ENCODE measurements around the gene CLIP1. TPM values are rescaled to one million over a fixed set of nuclear protein-coding genes. Genes with fewer than 3 reads are reported as not detected.
A peak's percentile ranks its signal among the peaks of the same experiment; 100 is the strongest.

The CLIP1 gene
- total and polyA plus RNA-seq, 2 of the 13 experiments (the other 11 are each of a cell fraction or from before 2014, with no cell fraction given), result 28.9 to 43.7 TPM

GRCh38 chr12:122266230-122266901 lies 156.1 kb downstream of the CLIP1 start, which contains the start of gene VPS33A (continued):
- no peak for TF ChIP-seq TOE1 (CRISPR knock-in tag; IDR thresholded peaks at IDR 0.05)
- TF ChIP-seq ARHGAP35 (CRISPR knock-in tag; IDR thresholded peaks at IDR 0.05; ENCODE audit: borderline replicate concordance), result peak; percentile 39; the same call in 1 of the 2 replicates
- TF ChIP-seq TEAD2 (CRISPR knock-in tag; IDR thresholded peaks at IDR 0.05), result no peak
- no peak for TF ChIP-seq MAZ (IDR thresholded peaks at IDR 0.05; ENCODE audit: borderline replicate concordance, low read depth, low read length)
- peak; percentile 80; the same call in 1 of the 2 replicates for TF ChIP-seq MAZ (CRISPR knock-in tag; IDR thresholded peaks at IDR 0.05; ENCODE audit: low read depth)
- TF ChIP-seq ZNF230 (CRISPR knock-in tag; IDR thresholded peaks at IDR 0.05), result peak; percentile 75; the same call in 1 of the 2 replicates
- TF ChIP-seq, protein P1, sequence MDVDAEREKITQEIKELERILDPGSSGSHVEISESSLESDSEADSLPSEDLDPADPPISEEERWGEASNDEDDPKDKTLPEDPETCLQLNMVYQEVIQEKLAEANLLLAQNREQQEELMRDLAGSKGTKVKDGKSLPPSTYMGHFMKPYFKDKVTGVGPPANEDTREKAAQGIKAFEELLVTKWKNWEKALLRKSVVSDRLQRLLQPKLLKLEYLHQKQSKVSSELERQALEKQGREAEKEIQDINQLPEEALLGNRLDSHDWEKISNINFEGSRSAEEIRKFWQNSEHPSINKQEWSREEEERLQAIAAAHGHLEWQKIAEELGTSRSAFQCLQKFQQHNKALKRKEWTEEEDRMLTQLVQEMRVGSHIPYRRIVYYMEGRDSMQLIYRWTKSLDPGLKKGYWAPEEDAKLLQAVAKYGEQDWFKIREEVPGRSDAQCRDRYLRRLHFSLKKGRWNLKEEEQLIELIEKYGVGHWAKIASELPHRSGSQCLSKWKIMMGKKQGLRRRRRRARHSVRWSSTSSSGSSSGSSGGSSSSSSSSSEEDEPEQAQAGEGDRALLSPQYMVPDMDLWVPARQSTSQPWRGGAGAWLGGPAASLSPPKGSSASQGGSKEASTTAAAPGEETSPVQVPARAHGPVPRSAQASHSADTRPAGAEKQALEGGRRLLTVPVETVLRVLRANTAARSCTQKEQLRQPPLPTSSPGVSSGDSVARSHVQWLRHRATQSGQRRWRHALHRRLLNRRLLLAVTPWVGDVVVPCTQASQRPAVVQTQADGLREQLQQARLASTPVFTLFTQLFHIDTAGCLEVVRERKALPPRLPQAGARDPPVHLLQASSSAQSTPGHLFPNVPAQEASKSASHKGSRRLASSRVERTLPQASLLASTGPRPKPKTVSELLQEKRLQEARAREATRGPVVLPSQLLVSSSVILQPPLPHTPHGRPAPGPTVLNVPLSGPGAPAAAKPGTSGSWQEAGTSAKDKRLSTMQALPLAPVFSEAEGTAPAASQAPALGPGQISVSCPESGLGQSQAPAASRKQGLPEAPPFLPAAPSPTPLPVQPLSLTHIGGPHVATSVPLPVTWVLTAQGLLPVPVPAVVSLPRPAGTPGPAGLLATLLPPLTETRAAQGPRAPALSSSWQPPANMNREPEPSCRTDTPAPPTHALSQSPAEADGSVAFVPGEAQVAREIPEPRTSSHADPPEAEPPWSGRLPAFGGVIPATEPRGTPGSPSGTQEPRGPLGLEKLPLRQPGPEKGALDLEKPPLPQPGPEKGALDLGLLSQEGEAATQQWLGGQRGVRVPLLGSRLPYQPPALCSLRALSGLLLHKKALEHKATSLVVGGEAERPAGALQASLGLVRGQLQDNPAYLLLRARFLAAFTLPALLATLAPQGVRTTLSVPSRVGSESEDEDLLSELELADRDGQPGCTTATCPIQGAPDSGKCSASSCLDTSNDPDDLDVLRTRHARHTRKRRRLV (CRISPR knock-in tag; IDR thresholded peaks at IDR 0.05), result no peak
- peak; percentile 95 to 97 for TF ChIP-seq POLR2A (IDR thresholded peaks at IDR 0.05; ENCODE audit: insufficient read depth in 1 of 2, low read depth in 2 of 2, low read length in 2 of 2)
- TF ChIP-seq MTF1 (CRISPR knock-in tag; IDR thresholded peaks at IDR 0.05), result no peak
- peak; percentile 73; the same call in 1 of the 2 replicates for TF ChIP-seq TFDP1 (CRISPR knock-in tag; IDR thresholded peaks at IDR 0.05; ENCODE audit: borderline replicate concordance)
- no peak for TF ChIP-seq NR3C1 (CRISPR knock-in tag; IDR thresholded peaks at IDR 0.05)
- no peak for TF ChIP-seq RELA (CRISPR knock-in tag; IDR thresholded peaks at IDR 0.05)
- TF ChIP-seq ZNF441 (CRISPR knock-in tag; IDR thresholded peaks at IDR 0.05; ENCODE audit: borderline replicate concordance), result no peak; the same call in 1 of the 2 replicates
- TF ChIP-seq, protein P2, sequence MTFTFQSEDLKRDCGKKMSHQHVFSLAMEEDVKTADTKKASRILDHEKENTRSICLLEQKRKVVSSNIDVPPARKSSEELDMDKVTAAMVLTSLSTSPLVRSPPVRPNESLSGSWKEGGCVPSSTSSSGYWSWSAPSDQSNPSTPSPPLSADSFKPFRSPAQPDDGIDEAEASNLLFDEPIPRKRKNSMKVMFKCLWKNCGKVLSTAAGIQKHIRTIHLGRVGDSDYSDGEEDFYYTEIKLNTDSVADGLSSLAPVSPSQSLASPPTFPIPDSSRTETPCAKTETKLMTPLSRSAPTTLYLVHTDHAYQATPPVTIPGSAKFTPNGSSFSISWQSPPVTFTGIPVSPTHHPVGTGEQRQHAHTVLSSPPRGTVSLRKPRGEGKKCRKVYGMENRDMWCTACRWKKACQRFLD (CRISPR knock-in tag; IDR thresholded peaks at IDR 0.05; ENCODE audit: borderline replicate concordance), result peak; percentile 83; the same call in 1 of the 2 replicates
- no peak for TF ChIP-seq ATAD3A (CRISPR knock-in tag; IDR thresholded peaks at IDR 0.05)
- peak; percentile 93 for TF ChIP-seq YEATS4 (CRISPR knock-in tag; IDR thresholded peaks at IDR 0.05; ENCODE audit: borderline replicate concordance)
- TF ChIP-seq GATAD2A (CRISPR knock-in tag; IDR thresholded peaks at IDR 0.05), result peak; percentile 81; the same call in 1 of the 2 replicates
- peak; percentile 87 for TF ChIP-seq NR2C2 (CRISPR knock-in tag; IDR thresholded peaks at IDR 0.05; ENCODE audit: borderline replicate concordance)
- no peak for TF ChIP-seq ZC3H4 (CRISPR knock-in tag; IDR thresholded peaks at IDR 0.05; ENCODE audit: borderline replicate concordance)
- TF ChIP-seq ZNF253 (CRISPR knock-in tag; IDR thresholded peaks at IDR 0.05; ENCODE audit: borderline replicate concordance), result no peak
- peak; percentile 95 for TF ChIP-seq CCDC6 (CRISPR knock-in tag; IDR thresholded peaks at IDR 0.05)
- no peak; the same call in 1 of the 2 replicates for TF ChIP-seq SP5 (CRISPR knock-in tag; IDR thresholded peaks at IDR 0.05; ENCODE audit: borderline replicate concordance, low read depth)
- no peak for TF ChIP-seq CBX2 (IDR thresholded peaks at IDR 0.05; ENCODE audit: low read depth, low read length)
- TF ChIP-seq CBX2 (CRISPR knock-in tag; IDR thresholded peaks at IDR 0.05; ENCODE audit: low read depth), result 0 out of 2 replicates have a peak, but pooled peaks have one; percentile 47
- TF ChIP-seq IKZF1 (IDR thresholded peaks at IDR 0.05), result no peak
